ENCODE results near the gene PCGF6.

DNA sequence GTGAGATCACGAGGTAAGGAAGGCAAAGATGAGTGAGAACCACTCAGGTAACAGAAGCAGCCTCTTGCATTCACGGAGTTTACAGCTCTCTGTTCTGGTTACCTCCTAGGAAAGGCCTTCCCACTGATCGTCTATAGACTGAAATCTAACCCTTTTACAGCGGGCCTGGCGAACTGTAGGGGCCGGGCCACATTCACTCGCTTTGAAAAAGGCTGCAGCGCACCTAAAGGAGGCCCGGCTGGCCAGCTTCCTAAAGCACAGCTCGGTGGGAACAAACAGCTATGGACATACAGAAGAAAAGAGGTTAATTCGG, 44.8 kb upstream of the PCGF6 start:
- TF ChIP-seq CTCF (IDR thresholded peaks at IDR 0.05 in 2 of 3, conservative IDR thresholded peaks at IDR 0.05 in 1 of 3; ENCODE audit: borderline replicate concordance in 1 of 3, insufficient read depth in 1 of 3, low read depth in 2 of 3, low read length in 2 of 3) (no peak), SRF (IDR thresholded peaks at IDR 0.05; ENCODE audit: low read depth) (no peak), ATF3 (IDR thresholded peaks at IDR 0.05) (no peak), SP1 (IDR thresholded peaks at IDR 0.05; ENCODE audit: low read depth) (no peak), POLR2AphosphoS5 (IDR thresholded peaks at IDR 0.05; ENCODE audit: low read depth, low read length) (no peak), EGR1 (IDR thresholded peaks at IDR 0.05; ENCODE audit: low read depth) (no peak), JUND (IDR thresholded peaks at IDR 0.05) (no peak), POLR2A (IDR thresholded peaks at IDR 0.05; ENCODE audit: borderline replicate concordance, extremely low read depth, insufficient read depth, insufficient read length) (no peak), EZH2 (IDR thresholded peaks at IDR 0.05) (no peak), YY1 (IDR thresholded peaks at IDR 0.05; ENCODE audit: extremely low read depth, insufficient replicate concordance, low read depth, low read length) (no peak), RAD21 (IDR thresholded peaks at IDR 0.05; ENCODE audit: low read depth) (no peak), ZFX (IDR thresholded peaks at IDR 0.05) (no peak), EZH2phosphoT487 (IDR thresholded peaks at IDR 0.05; ENCODE audit: borderline replicate concordance) (no peak), MAX (IDR thresholded peaks at IDR 0.05) (no peak)

Measured in HCT116 (cell line).